GM12864 (cell line): Measurements from ENCODE around the gene KDELR1.

Experiments
- DNase-seq: peaks from one replicate; pipeline ENCODE4 v3.0.0-alpha.2; 2011; ENCODE audit warnings: low read depth
- H3K4me3 ChIP-seq: 2 replicates; pipeline ENCODE4 v1.5.1; 2011; ENCODE audit warnings: mild to moderate bottlenecking, low read depth, low read length, control low read depth
- CTCF ChIP-seq: IDR thresholded peaks from 2 replicates; pipeline ENCODE4 v1.5.1; 2011; ENCODE audit warnings: low read depth, mild to moderate bottlenecking, moderate library complexity, low read length, control low read depth, inconsistent platforms; ENCODE audit errors: missing control alignments

KDELR1 gene

DNA sequence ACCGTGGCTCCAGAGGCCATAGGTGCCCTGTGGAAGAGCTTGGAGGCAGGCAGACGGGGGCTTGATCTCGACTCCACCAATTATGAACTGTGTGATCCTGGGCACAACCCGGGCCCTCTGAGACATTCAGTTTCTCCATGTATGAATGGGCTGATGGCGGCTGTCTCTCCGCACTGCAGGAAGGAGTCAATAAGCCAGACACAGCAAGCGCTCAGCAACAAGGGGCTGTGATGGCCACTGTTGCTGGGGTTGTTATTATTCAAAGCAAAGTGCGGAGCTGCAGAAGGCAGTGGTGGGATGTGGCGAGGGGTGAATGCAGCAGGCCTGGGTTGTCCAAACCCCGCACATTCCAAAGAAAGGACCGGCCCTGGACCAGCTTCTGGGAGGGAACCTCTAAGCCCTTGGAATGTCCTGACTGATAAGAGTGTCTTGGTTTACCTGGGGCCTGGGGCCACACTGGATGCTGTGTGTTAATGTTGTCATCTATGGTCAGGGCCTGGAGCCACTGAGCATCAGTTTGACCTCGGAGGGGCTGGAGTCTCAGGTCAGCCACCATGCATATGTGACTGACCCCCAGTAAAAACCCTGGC, 35.9 kb downstream of the KDELR1 start:
- TF ChIP-seq CTCF: no peak
- H3K4me3 ChIP-seq: no peak overlapping the region
- no peak for DNase-seq

GRCh38 chr19:48354332-48354992, 36.9 kb downstream of the KDELR1 start:
- no peak for TF ChIP-seq CTCF
- no peak overlapping the region for H3K4me3 ChIP-seq
- DNase-seq: no peak

DNA sequence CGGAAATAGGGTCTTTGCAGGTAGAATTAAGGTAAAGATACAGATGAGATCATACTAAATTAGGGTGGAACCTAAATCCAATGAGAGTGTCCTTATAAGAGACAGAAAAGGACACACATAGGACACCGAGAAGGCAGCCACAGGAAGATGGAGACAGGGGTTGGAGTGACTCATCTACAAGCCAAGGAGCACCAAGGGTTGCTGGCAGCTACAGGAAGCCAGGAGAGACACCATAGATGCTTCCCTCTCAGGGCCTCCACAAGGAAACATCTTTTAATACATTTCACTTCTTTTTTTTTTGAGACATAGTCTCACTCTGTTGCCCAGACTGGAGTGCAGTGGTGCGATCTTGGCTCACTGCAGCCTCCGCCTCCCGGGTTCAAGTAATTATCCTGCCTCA, 37.7 kb downstream of the KDELR1 start:
- TF ChIP-seq CTCF: no peak
- H3K4me3 ChIP-seq: no peak overlapping the region
- no peak for DNase-seq

DNA sequence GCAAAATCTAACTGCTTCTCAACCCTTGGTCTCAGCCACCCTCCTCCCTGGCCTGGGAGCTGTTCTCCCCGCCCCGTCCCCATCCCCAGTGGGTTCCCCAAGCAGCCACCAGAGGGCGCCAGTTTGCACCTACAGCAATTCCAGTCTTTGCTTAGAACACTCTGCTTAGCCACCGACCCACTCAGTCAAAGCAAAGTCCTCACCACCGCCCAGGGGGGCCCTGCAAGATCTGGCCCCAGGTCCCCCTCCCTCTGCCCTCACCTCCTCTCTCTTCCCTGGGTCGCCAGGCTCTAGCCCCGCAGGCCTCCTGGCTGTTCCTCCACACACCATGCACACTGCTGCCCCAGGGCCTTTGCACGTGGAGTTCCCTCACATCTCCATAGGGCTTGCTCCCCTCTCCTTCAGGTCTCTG, 40.0 kb downstream of the KDELR1 start:
- no peak overlapping the region for H3K4me3 ChIP-seq
- no peak for DNase-seq
- peak; percentile 93 for TF ChIP-seq CTCF

- no peak for DNase-seq
- no peak overlapping the region for H3K4me3 ChIP-seq
- TF ChIP-seq CTCF: no peak
Measured at GRCh38 chr19:48350856-48351255, 40.5 kb downstream of the KDELR1 start.

DNA sequence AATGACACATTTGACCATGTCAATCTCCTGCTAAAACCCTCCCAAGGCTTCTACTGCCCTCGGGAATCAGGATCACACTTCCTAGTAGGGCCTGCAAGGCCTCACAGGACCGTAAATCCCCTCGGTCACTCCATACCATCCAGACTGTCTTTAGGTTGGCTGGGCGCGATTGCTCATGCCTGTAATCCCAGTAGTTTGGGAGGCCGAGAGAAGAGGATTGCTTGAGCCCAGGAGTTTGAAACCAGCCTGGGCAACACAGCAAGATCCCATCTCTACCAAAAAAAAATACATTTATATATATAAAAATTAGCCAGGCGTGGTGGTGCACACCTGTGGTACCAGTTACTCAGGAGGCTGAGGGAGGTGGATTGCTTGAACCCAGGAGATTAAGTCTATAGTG, 42.6 kb downstream of the KDELR1 start:
- H3K4me3 ChIP-seq: no peak overlapping the region
- no peak for TF ChIP-seq CTCF
- no peak for DNase-seq

GRCh38 chr19:48348045-48348444, 43.3 kb downstream of the KDELR1 start:
- DNase-seq: no peak
- no peak for TF ChIP-seq CTCF
- H3K4me3 ChIP-seq: no peak overlapping the region
